Measurements from ENCODE around the gene LEMD3. TPM values are rescaled to one million over a fixed set of nuclear protein-coding genes. Genes with fewer than 3 reads are reported as not detected.
A peak's percentile ranks its signal among the peaks of the same experiment; 100 is the strongest.

LEMD3 gene
- total RNA-seq, 3 donors from 2014 or later, result 30.6 to 33.7 (median 32.2) TPM

DNA sequence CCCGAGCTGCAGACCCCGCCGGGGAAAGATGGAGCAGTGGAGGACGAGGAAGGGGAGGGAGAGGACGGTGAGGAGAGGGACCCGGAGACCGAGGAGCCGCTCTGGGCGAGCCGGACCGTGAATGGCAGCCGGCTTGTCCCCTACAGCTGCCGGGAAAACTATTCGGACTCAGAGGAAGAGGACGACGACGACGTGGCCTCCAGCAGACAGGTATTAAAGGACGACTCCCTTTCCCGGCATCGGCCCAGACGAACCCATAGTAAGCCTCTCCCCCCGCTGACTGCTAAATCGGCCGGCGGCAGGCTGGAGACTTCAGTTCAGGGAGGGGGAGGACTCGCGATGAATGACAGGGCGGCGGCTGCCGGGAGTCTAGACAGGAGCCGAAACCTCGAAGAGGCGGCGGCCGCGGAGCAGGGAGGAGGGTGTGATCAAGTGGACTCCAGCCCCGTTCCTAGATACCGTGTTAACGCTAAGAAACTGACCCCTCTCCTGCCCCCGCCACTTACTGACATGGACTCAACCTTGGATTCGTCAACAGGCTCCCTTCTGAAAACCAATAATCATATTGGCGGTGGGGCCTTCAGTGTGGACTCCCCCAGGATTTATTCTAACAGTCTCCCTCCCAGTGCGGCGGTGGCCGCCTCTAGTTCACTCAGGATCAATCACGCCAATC, 962 bp downstream of the LEMD3 start:
- H3K4me1 ChIP-seq (ENCODE audit: low read depth), result peaks cover 43% of the 10 kb centered on the region

DNA sequence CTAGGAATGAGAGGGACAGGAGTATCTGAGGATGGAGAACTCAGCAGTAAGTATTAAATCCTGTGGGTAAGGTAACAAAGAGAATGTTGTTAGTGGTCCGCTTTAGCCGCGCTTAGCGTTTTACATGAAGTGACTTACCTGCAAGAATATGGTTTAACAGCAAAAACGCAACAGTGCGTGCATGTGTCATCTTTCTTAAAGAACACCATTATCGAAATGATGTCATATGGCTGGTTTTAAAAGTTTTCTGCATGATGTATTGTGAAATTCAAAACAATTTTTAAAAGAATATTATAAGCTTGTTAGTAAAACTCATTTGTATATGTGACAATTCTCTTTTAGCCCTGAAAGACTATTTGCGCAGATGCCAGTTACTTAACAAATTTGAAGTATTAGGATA, 1.7 kb downstream of the LEMD3 start:
- H3K4me3 ChIP-seq, result peak overlapping the region; percentile 98
- H3K4me1 ChIP-seq (ENCODE audit: low read depth), result peaks cover 43% of the 10 kb centered on the region
- TF ChIP-seq, protein P1, sequence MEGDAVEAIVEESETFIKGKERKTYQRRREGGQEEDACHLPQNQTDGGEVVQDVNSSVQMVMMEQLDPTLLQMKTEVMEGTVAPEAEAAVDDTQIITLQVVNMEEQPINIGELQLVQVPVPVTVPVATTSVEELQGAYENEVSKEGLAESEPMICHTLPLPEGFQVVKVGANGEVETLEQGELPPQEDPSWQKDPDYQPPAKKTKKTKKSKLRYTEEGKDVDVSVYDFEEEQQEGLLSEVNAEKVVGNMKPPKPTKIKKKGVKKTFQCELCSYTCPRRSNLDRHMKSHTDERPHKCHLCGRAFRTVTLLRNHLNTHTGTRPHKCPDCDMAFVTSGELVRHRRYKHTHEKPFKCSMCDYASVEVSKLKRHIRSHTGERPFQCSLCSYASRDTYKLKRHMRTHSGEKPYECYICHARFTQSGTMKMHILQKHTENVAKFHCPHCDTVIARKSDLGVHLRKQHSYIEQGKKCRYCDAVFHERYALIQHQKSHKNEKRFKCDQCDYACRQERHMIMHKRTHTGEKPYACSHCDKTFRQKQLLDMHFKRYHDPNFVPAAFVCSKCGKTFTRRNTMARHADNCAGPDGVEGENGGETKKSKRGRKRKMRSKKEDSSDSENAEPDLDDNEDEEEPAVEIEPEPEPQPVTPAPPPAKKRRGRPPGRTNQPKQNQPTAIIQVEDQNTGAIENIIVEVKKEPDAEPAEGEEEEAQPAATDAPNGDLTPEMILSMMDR (IDR thresholded peaks at IDR 0.05), result no peak
- H3K36me3 ChIP-seq (ENCODE audit: low read depth), result no peaks in the 10 kb centered on the region
- no peaks in the 10 kb centered on the region for H3K9me3 ChIP-seq
- intact Hi-C loops (cut with DNase I, micrococcal nuclease), result no loop called here
- no peak for DNase-seq
- ATAC-seq, result no peak

More for the DNA sequence above, 962 bp downstream of the LEMD3 start:
- intact Hi-C loops (cut with DNase I, micrococcal nuclease), result no loop called here
- Histone ChIP-seq H3K36me3 (ENCODE audit: low read depth) (no peaks in the 10 kb centered on the region), H3K4me3 (peak overlapping the region; percentile 98), H3K9me3 (no peaks in the 10 kb centered on the region)
- TF ChIP-seq, protein P1 (IDR thresholded peaks at IDR 0.05), result no peak
- DNase-seq (peak; percentile 85 to 89 (median 88)), ATAC-seq (peak; percentile 79)

DNA sequence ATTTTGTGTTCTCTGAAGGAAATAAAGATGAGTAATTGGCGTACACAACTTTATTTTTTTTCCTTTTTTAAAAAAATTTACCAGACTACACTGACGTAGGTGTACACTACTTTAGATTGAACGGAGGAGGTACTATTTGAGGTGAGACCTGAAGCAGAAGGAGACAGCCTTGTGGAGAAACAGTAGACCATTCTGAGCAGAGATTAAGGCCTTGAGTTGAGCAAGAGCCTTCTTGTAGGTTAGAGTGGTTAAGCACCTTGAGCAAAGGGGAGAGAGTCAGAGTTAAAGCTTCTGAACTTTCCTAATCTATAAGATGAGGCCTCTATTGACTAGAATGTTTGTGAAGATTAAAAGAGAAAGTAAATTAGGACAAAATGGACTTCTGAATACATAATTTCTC, 2.5 kb downstream of the LEMD3 start:
- no peak for DNase-seq
- Histone ChIP-seq H3K9me3 (no peaks in the 10 kb centered on the region), H3K4me1 (ENCODE audit: low read depth) (peaks cover 43% of the 10 kb centered on the region), H3K36me3 (ENCODE audit: low read depth) (no peaks in the 10 kb centered on the region), H3K4me3 (no peak overlapping the region)
- TF ChIP-seq, protein P1 (IDR thresholded peaks at IDR 0.05), result no peak
- intact Hi-C loops (cut with DNase I, micrococcal nuclease), result no loop called here
- ATAC-seq, result no peak

DNA sequence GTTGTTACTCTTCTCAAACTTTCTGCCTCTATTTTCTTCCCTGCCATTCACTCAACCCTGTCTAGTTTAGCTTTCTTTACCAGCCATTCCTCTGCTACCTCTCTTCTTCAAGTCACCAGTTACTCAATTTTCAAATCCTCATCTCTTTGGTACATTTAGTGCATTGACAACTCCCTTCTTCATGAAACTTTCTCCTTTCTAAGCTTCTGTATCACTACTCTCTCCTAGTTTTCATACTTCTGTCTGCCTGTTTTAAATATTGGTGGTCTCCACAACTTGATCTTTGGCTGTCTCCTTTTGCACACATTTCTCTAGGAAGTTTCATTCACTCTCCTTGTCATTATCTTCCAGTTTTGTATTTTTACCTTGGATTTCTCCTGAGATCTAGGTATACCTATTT, 6.0 kb downstream of the LEMD3 start:
- peaks cover 35% of the 10 kb centered on the region for H3K4me1 ChIP-seq (ENCODE audit: low read depth)
- H3K9me3 ChIP-seq, result no peaks in the 10 kb centered on the region
- DNase-seq (no peak), ATAC-seq (no peak)
- H3K4me3 ChIP-seq, result no peak overlapping the region
- TF ChIP-seq, protein P1 (IDR thresholded peaks at IDR 0.05), result no peak
- intact Hi-C loops (cut with DNase I, micrococcal nuclease), result no loop called here
- H3K36me3 ChIP-seq (ENCODE audit: low read depth), result no peaks in the 10 kb centered on the region

DNA sequence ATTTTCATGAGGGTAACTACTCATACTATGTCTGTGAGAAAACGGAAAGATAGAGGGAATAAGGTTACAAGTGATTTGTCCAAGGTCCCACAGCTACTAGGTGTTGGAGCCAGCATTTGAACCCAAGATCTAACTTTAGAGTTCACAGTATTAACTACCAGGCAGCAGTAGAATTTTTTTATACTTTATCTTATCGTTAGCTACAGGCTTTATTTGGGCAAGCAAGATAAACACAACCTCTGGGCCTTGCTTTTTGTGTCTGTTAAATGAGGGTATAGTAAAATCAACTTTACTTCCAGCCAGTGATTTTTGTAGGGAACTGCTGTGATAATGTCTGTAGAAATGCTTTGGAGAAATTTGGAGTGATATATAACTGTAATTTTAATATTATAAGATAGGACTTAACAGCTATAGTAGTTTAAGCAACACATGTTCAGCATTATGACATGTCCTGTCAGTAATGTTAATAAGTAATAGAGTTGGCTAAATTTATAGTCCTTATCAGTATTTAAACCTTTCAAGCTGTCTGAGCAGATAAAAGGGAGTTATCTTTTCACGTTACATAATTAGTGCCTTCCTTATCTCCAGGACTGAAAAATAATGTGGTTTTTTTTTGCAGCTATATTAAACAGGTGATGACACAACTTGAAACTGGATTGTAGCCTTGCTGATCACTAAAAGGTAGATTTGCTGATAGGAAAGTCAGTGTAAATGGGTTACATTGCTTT, 12.8 kb downstream of the LEMD3 start:
- DNase-seq, result no peak
- peak; percentile 43 for ATAC-seq
- Histone ChIP-seq H3K36me3 (ENCODE audit: low read depth) (no peaks in the 10 kb centered on the region), H3K4me3 (no peak overlapping the region), H3K9me3 (no peaks in the 10 kb centered on the region), H3K4me1 (ENCODE audit: low read depth) (peaks cover 10% of the 10 kb centered on the region)
- intact Hi-C loops (cut with DNase I, micrococcal nuclease), result no loop called here
- TF ChIP-seq, protein P1 (IDR thresholded peaks at IDR 0.05), result no peak
